ENCODE data around the gene HOXD3. TPM values are rescaled to one million over a fixed set of nuclear protein-coding genes. Genes with fewer than 3 reads are reported as not detected.

Gene HOXD3
- total RNA-seq, 1 experiment from 2014 or later, result not detected

- no peak for ATAC-seq
- no peak overlapping the region for H3K27ac Mint-ChIP-seq
- no peak for TF ChIP-seq USF1 (CRISPR knock-in tag; IDR thresholded peaks at IDR 0.05)
- no peak for TF ChIP-seq ZNF416 (CRISPR knock-in tag; IDR thresholded peaks at IDR 0.05)
- no peak for TF ChIP-seq E2F1 (CRISPR knock-in tag; IDR thresholded peaks at IDR 0.05)
- no peak for TF ChIP-seq TCF7 (CRISPR knock-in tag; IDR thresholded peaks at IDR 0.05; ENCODE audit: low read depth)
- no peak for TF ChIP-seq ZNF317 (CRISPR knock-in tag; IDR thresholded peaks at IDR 0.05; ENCODE audit: borderline replicate concordance, low read depth)
- TF ChIP-seq CREM (CRISPR knock-in tag; IDR thresholded peaks at IDR 0.05), result no peak
- TF ChIP-seq IRF1 (CRISPR knock-in tag; IDR thresholded peaks at IDR 0.05), result no peak
- no peak for TF ChIP-seq SOX15 (CRISPR knock-in tag; IDR thresholded peaks at IDR 0.05)
- TF ChIP-seq, protein P1, sequence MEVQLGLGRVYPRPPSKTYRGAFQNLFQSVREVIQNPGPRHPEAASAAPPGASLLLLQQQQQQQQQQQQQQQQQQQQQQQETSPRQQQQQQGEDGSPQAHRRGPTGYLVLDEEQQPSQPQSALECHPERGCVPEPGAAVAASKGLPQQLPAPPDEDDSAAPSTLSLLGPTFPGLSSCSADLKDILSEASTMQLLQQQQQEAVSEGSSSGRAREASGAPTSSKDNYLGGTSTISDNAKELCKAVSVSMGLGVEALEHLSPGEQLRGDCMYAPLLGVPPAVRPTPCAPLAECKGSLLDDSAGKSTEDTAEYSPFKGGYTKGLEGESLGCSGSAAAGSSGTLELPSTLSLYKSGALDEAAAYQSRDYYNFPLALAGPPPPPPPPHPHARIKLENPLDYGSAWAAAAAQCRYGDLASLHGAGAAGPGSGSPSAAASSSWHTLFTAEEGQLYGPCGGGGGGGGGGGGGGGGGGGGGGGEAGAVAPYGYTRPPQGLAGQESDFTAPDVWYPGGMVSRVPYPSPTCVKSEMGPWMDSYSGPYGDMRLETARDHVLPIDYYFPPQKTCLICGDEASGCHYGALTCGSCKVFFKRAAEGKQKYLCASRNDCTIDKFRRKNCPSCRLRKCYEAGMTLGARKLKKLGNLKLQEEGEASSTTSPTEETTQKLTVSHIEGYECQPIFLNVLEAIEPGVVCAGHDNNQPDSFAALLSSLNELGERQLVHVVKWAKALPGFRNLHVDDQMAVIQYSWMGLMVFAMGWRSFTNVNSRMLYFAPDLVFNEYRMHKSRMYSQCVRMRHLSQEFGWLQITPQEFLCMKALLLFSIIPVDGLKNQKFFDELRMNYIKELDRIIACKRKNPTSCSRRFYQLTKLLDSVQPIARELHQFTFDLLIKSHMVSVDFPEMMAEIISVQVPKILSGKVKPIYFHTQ (CRISPR knock-in tag; IDR thresholded peaks at IDR 0.05), result no peak
- no peak for TF ChIP-seq JAZF1 (CRISPR knock-in tag; IDR thresholded peaks at IDR 0.05)
- TF ChIP-seq MXD4 (CRISPR knock-in tag; IDR thresholded peaks at IDR 0.05; ENCODE audit: borderline replicate concordance), result no peak
- TF ChIP-seq ERG (CRISPR knock-in tag; IDR thresholded peaks at IDR 0.05), result no peak
- no peak for TF ChIP-seq NR3C1 (CRISPR knock-in tag; conservative IDR thresholded peaks at IDR 0.05; ENCODE audit: low read depth)
- no peak for TF ChIP-seq ESRRA (CRISPR knock-in tag; IDR thresholded peaks at IDR 0.05; ENCODE audit: borderline replicate concordance)
- TF ChIP-seq, protein P2, sequence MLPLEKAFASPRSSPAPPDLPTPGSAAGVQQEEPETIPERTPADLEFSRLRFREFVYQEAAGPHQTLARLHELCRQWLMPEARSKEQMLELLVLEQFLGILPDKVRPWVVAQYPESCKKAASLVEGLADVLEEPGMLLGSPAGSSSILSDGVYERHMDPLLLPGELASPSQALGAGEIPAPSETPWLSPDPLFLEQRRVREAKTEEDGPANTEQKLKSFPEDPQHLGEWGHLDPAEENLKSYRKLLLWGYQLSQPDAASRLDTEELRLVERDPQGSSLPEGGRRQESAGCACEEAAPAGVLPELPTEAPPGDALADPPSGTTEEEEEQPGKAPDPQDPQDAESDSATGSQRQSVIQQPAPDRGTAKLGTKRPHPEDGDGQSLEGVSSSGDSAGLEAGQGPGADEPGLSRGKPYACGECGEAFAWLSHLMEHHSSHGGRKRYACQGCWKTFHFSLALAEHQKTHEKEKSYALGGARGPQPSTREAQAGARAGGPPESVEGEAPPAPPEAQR (CRISPR knock-in tag; IDR thresholded peaks at IDR 0.05), result no peak
- no peak for TF ChIP-seq ATF2 (CRISPR knock-in tag; IDR thresholded peaks at IDR 0.05; ENCODE audit: borderline replicate concordance, low read depth)
- TF ChIP-seq E2F4 (CRISPR knock-in tag; IDR thresholded peaks at IDR 0.05; ENCODE audit: borderline replicate concordance, low read depth), result no peak
- TF ChIP-seq MLX (CRISPR knock-in tag; IDR thresholded peaks at IDR 0.05), result no peak
- TF ChIP-seq, protein P3, sequence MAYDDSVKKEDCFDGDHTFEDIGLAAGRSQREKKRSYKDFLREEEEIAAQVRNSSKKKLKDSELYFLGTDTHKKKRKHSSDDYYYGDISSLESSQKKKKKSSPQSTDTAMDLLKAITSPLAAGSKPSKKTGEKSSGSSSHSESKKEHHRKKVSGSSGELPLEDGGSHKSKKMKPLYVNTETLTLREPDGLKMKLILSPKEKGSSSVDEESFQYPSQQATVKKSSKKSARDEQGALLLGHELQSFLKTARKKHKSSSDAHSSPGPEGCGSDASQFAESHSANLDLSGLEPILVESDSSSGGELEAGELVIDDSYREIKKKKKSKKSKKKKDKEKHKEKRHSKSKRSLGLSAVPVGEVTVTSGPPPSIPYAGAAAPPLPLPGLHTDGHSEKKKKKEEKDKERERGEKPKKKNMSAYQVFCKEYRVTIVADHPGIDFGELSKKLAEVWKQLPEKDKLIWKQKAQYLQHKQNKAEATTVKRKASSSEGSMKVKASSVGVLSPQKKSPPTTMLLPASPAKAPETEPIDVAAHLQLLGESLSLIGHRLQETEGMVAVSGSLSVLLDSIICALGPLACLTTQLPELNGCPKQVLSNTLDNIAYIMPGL (CRISPR knock-in tag; IDR thresholded peaks at IDR 0.05), result no peak
- TF ChIP-seq PREB (CRISPR knock-in tag; IDR thresholded peaks at IDR 0.05; ENCODE audit: borderline replicate concordance), result no peak
- peaks cover 27% of the 10 kb centered on the region for H3K4me1 Mint-ChIP-seq
- ChIA-PET POLR2A (no interaction called here), CTCF (interaction anchor here (0.6 to 2.2 kb wide), 11 partner anchors 9 to 548 kb away, joined by 3 to 15 read pairs (median 3); partner anchors contain the start of gene HOXD9)
- H3K27me3 Mint-ChIP-seq (ENCODE audit: low read depth), result peaks cover 98% of the 10 kb centered on the region
- no peak overlapping the region for H3K4me3 Mint-ChIP-seq
- peaks cover 3% of the 10 kb centered on the region for H3K9me3 Mint-ChIP-seq
- no peak for DNase-seq (ENCODE audit: low spot score)
- 0 out of 2 replicates have a peak, but pooled peaks cover 7% of the 10 kb centered on the region for H3K36me3 Mint-ChIP-seq
Observed at GRCh38 chr2:176111846-176112374, 45.2 kb upstream of the HOXD3 start.

Measured in WTC11 (cell line).